ENCODE results near the gene NDUFV1. TPM values are rescaled to one million over a fixed set of nuclear protein-coding genes. Genes with fewer than 3 reads are reported as not detected.
"Not testable (repeated sequence)": the region's sequence is repeated elsewhere in the genome, so short reads cannot be mapped to it uniquely, and the experiment has no call there.

NDUFV1 gene
- total and polyA plus RNA-seq, 7 donors, result 152 to 286 (median 217) TPM

DNA sequence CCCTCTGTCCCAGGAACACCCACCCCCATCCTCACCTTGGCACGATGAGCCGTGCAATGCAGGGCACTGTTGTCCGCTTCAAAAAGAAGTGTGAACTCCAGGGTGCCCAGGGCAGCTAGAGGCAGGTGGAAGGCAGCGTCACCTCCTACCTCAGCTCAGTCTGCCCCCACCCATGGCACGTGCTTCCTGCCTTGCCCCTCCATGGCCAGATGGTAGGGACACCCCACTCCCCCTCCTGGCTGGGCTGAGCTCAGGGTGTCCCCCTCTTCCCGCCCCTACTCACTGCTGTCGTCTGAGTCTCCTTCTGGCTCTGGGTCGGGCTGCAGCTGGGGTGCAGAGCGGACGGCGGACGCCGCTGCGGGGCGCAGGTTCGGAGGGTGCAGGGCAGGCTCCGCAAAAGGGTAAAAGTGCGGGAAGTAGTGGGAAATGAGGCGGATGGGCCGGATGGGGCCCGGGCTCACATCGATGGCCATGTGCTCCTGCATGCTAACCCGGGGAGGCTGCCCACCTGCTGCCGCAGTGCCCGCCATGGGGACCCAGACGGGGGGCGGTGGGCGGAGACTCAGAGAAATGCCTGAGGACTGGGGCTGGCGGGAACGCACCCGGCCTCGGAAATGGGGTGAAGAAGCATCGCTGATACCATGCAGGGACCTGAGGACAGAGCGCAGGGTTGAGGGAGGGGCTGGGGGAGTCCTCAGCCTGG, 9.1 kb downstream of the NDUFV1 start:
- Histone ChIP-seq H3K27me3 (peaks cover 8 to 26% (median 25%) of the 10 kb centered on the region in 3 donors), H3K27ac (no peak overlapping the region), H3K4me1 (peaks cover 0 to 16% (median 11%) of the 10 kb centered on the region in 4 donors), H3K4me3 (no peak overlapping the region), H3K9me3 (no peaks in the 10 kb centered on the region), H3K36me3 (peaks cover 7 to 25% (median 18%) of the 10 kb centered on the region in 4 donors)
- intact Hi-C loops (cut with DNase I), result no loop called here
- DNase-seq, result no peak
- 38 to 51% methylated on average over 34 of the region's 34 CpGs for WGBS, 2 donors
- TF ChIP-seq EP300 (IDR thresholded peaks at IDR 0.05) (no peak), POLR2A (IDR thresholded peaks at IDR 0.05) (no peak), POLR2AphosphoS5 (IDR thresholded peaks at IDR 0.05) (no peak)
- TF ChIP-seq, protein P1, sequence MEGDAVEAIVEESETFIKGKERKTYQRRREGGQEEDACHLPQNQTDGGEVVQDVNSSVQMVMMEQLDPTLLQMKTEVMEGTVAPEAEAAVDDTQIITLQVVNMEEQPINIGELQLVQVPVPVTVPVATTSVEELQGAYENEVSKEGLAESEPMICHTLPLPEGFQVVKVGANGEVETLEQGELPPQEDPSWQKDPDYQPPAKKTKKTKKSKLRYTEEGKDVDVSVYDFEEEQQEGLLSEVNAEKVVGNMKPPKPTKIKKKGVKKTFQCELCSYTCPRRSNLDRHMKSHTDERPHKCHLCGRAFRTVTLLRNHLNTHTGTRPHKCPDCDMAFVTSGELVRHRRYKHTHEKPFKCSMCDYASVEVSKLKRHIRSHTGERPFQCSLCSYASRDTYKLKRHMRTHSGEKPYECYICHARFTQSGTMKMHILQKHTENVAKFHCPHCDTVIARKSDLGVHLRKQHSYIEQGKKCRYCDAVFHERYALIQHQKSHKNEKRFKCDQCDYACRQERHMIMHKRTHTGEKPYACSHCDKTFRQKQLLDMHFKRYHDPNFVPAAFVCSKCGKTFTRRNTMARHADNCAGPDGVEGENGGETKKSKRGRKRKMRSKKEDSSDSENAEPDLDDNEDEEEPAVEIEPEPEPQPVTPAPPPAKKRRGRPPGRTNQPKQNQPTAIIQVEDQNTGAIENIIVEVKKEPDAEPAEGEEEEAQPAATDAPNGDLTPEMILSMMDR (IDR thresholded peaks at IDR 0.05), result no peak

DNA sequence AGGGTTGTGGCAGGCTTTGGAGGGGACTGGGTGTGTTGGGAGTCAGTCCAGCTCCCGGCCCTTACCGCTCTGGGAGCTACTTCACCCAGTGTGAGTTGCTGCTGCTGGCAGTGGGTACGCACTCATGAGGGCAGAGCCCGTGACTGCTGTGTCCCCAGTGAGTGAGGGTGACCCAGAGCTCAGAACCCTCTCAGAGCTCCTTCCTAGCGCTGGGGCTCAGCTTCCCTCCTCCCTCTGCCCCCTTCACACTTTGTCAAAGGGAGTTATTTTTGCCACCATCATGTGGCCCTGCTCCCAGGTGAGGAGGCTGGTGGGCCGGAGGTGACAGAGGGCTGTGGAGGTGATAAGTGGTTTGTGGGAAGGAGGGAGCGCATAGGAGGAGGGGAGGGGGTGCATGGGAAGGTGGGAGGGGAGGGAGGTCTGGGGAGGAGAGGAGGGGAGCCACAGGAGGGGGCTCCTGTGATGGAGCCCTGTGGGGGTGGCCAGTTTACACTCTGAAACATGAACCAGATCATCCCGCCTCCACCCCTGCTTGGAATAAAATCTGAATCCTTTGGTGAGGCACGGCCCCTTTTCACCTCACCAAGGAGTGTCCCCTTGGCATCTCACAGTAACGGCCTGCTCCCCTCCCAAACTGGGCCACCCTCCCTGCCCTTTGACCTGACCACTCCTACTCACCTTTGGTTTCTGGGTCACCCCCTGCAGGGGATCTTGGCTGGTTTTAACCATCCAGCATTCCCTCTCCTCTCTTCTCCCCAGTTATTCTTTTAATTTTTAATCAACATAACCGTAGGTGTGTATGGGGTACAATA, 9.9 kb downstream of the NDUFV1 start:
- no peak overlapping the region for H3K4me3 ChIP-seq
- peaks cover 8 to 26% (median 25%) of the 10 kb centered on the region in 3 donors for H3K27me3 ChIP-seq
- WGBS, 2 donors, result 49 to 54% methylated on average over 11 of the region's 11 CpGs
- intact Hi-C loops (cut with DNase I), result no loop called here
- no peak for DNase-seq
- peaks cover 0 to 16% (median 11%) of the 10 kb centered on the region in 4 donors for H3K4me1 ChIP-seq
- no peaks in the 10 kb centered on the region for H3K9me3 ChIP-seq
- H3K36me3 ChIP-seq, result peaks cover 7 to 17% (median 11%) of the 10 kb centered on the region in 4 donors
- H3K27ac ChIP-seq, result no peak overlapping the region
- TF ChIP-seq EP300 (IDR thresholded peaks at IDR 0.05) (no peak), POLR2AphosphoS5 (IDR thresholded peaks at IDR 0.05) (no peak), POLR2A (IDR thresholded peaks at IDR 0.05) (no peak)
- TF ChIP-seq, protein P1 (IDR thresholded peaks at IDR 0.05), result no peak

DNA sequence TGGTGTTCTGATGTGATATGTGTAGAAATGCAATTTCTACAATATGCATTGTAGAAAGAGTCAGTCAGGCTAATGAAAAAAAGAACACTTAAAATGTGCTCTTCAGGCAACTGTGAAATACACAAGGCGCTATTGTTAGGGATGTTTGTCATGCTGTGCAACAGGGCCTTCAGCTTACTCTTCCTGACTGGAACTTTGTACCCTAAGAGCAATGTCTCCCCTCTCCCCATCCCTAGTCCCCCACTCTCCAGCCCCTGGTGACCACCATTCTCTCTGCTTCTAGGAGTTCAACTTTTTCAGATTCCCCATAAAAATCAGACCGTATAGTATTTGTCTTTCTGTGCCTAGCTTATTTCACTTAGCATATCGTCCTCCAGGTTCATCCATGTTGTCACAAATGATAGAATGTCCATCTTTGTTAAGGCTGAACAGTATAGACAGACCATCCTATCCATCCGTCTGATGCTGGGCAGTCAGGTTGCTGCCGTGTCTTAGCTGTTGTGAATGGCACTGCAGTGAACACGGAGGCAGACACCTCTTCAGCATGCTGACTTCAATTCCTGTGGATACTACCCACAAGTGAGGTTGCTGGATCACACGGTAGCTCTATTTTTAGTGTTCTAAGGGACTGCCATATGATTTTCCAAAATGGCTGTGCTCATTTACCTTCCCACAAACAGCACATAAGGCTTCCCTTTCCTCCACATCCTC, 10.7 kb downstream of the NDUFV1 start:
- intact Hi-C loops (cut with DNase I), result no loop called here

GRCh38 chr11:67618901-67619659, 12.3 kb downstream of the NDUFV1 start:
- WGBS, 2 donors, result 91 to 94% methylated on average over 40 of the region's 40 CpGs
- H3K36me3 ChIP-seq, result not testable (repeated sequence)

More for the DNA sequence above, 10.7 kb downstream of the NDUFV1 start:
- Histone ChIP-seq H3K4me1 (peaks cover 0 to 16% (median 11%) of the 10 kb centered on the region in 4 donors), H3K27ac (no peak overlapping the region), H3K27me3 (peaks cover 8 to 26% (median 25%) of the 10 kb centered on the region in 3 donors), H3K4me3 (no peak overlapping the region), H3K36me3 (peaks cover 2 to 10% (median 4%) of the 10 kb centered on the region in 4 donors), H3K9me3 (no peaks in the 10 kb centered on the region)
- TF ChIP-seq, protein P1 (IDR thresholded peaks at IDR 0.05), result no peak
- TF ChIP-seq POLR2A (IDR thresholded peaks at IDR 0.05) (no peak), POLR2AphosphoS5 (IDR thresholded peaks at IDR 0.05) (no peak), EP300 (IDR thresholded peaks at IDR 0.05) (no peak)
- 82 to 83% methylated on average over 7 of the region's 7 CpGs for WGBS, 2 donors
- DNase-seq, result no peak

DNA sequence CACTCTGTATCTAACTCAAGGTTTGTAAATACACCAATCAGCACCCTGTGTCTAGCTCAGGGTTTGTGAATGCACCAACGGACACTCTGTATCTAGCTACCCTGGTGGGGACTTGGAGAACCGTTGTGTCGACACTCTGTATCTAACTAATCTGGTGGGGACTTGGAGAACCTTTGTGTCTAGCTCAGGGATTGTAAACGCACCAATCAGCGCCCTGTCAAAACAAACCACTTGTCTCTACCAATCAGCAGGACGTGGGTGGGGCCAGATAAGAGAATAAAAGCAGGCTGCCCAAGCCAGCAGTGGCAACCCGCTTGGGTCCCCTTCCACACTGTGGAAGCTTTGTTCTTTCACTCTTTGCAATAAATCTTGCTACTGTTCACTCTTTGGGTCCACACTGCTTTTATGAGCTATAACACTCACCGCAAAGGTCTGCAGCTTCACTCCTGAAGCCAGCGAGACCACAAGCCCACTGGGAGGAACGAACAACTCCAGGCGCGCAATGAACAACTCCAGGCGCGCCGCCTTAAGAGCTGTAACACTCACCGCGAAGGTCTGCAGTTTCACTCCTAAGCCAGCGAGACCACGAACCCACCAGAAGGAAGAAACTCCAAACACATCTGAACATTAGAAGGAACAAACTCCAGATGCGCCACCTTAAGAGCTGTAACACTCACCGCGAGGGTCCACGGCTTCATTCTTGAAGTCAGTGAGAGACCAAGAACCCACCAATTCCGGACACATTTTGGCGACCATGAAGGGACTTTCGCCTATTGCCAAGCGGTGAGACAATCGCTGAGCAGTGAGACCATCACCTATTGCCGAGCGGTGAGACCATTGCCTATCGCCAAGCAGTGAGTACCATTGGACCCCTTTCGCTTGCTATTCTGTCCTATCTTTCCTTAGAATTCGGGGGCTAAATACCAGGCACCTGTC, 13.2 kb downstream of the NDUFV1 start:
- H3K27ac ChIP-seq; intact Hi-C loops (cut with DNase I); H3K4me1 ChIP-seq; H3K36me3 ChIP-seq; H3K4me3 ChIP-seq; DNase-seq; H3K9me3 ChIP-seq: not testable (repeated sequence)
- peaks cover 0 to 20% (median 17%) of the 10 kb centered on the region in 3 donors for H3K27me3 ChIP-seq
- 81 to 90% methylated on average over 33 of the region's 33 CpGs for WGBS, 2 donors

More at GRCh38 chr11:67618901-67619659, 12.3 kb downstream of the NDUFV1 start:
- H3K27me3 ChIP-seq, result peaks cover 8 to 26% (median 25%) of the 10 kb centered on the region in 3 donors
- DNase-seq; H3K27ac ChIP-seq; H3K9me3 ChIP-seq; intact Hi-C loops (cut with DNase I); H3K4me3 ChIP-seq: not testable (repeated sequence)
- H3K4me1 ChIP-seq, result peaks cover 0 to 11% (median 5%) of the 10 kb centered on the region in 4 donors

GRCh38 chr11:67620621-67621020, 13.9 kb downstream of the NDUFV1 start:
- H3K36me3 ChIP-seq; intact Hi-C loops (cut with DNase I); H3K4me1 ChIP-seq; DNase-seq; H3K27ac ChIP-seq; H3K4me3 ChIP-seq; H3K9me3 ChIP-seq: not testable (repeated sequence)
- H3K27me3 ChIP-seq, result peaks cover 0 to 14% (median 11%) of the 10 kb centered on the region in 3 donors
- WGBS, 2 donors, result 86 to 90% methylated on average over 13 of the region's 13 CpGs

DNA sequence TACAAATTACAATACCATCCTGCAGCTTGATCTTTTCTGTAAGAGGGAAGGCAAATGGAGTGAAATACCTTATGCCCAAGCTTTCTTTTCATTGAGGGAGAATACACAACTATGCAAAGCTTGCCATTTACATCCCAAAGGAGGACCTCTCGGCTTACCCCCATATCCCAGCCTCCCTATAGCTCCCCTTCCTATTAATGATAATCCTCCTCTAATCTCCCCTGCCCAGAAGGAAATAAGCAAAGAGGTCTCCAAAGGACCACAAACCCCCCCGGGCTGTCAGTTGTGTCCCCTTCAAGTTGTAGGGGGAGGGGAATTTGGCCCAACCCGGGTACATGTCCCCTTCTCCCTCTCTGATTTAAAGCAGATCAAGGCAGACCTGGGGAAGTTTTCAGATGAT, 15.2 kb downstream of the NDUFV1 start:
- intact Hi-C loops (cut with DNase I); H3K27me3 ChIP-seq; H3K36me3 ChIP-seq; H3K4me3 ChIP-seq; H3K27ac ChIP-seq; H3K9me3 ChIP-seq; DNase-seq; H3K4me1 ChIP-seq: not testable (repeated sequence)
- 80 to 86% methylated on average over 3 of the region's 3 CpGs for WGBS, 2 donors

Measured in sigmoid colon (tissue), 7 donors.